Type B pancreatic cell (in vitro differentiated cells): ENCODE measurements around the gene ATP11B. TPM values are rescaled to one million over a fixed set of nuclear protein-coding genes. Genes with fewer than 3 reads are reported as not detected.
"Not testable (repeated sequence)": the region's sequence is repeated elsewhere in the genome, so short reads cannot be mapped to it uniquely, and the experiment has no call there.

Experiments
- DNase-seq: peaks from one replicate; pipeline ENCODE4 v3.0.0; 2021; ENCODE audit warnings: mixed read lengths; ENCODE audit not compliant: unreplicated experiment; ENCODE audit errors: extremely low spot score
- H3K27ac Mint-ChIP-seq: 2 replicates; pipeline ENCODE4 v1.8.0; 2021; ENCODE audit warnings: mild to moderate bottlenecking, mixed read lengths
- H3K27me3 Mint-ChIP-seq: 2 replicates; pipeline ENCODE4 v1.8.0; 2021; ENCODE audit warnings: mixed read lengths
- H3K36me3 Mint-ChIP-seq: 2 replicates; pipeline ENCODE4 v1.8.0; 2021; ENCODE audit warnings: mixed read lengths
- H3K4me1 Mint-ChIP-seq: one replicate; pipeline ENCODE4 v1.8.0; 2021; ENCODE audit warnings: mixed read lengths; ENCODE audit not compliant: unreplicated experiment
- H3K4me3 Mint-ChIP-seq: 2 replicates; pipeline ENCODE4 v1.8.0; 2021; ENCODE audit warnings: mild to moderate bottlenecking, mixed read lengths
- H3K9me3 Mint-ChIP-seq: 2 replicates; pipeline ENCODE4 v1.8.0; 2021; ENCODE audit warnings: mixed read lengths
- total RNA-seq: library from RNA; stranded (reverse); gene quantifications from 2 replicates; pipeline ENCODE4 v1.2.1, GENCODE V29; 2021; ENCODE audit warnings: low replicate concordance
- TF ChIP-seq, protein P1 (sequence below): fragments of 200-600 bp; sonication (generic); conservative IDR thresholded peaks from 2 replicates; pipeline ENCODE4 v1.5.0; 2021; ENCODE audit warnings: antibody characterized with exemption, mild to moderate bottlenecking

ATP11B gene
- total RNA-seq, 1 donor from 2014 or later = 73.4 TPM

DNA sequence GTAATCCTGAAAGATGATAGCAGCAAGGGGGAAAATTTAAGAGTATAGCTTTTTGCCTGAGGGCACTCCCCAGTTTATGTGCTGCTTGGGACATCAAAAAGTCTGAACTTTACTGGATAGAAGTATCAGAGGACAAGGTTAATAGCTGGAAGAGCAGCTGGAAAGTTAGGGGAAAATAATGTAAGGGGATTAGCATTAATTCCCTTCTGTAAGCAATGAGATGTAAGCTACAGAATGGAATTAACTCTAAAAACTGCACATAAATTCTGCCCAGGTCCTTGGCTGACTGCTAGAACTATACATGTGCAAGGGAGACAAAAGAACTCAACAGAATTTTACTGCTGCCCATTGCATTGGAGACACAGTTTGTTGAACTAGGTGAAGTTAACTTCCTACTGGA is 55.6 kb downstream of the ATP11B start:
- H3K9me3 Mint-ChIP-seq = no peaks in the 10 kb centered on the region
- TF ChIP-seq, protein P1, sequence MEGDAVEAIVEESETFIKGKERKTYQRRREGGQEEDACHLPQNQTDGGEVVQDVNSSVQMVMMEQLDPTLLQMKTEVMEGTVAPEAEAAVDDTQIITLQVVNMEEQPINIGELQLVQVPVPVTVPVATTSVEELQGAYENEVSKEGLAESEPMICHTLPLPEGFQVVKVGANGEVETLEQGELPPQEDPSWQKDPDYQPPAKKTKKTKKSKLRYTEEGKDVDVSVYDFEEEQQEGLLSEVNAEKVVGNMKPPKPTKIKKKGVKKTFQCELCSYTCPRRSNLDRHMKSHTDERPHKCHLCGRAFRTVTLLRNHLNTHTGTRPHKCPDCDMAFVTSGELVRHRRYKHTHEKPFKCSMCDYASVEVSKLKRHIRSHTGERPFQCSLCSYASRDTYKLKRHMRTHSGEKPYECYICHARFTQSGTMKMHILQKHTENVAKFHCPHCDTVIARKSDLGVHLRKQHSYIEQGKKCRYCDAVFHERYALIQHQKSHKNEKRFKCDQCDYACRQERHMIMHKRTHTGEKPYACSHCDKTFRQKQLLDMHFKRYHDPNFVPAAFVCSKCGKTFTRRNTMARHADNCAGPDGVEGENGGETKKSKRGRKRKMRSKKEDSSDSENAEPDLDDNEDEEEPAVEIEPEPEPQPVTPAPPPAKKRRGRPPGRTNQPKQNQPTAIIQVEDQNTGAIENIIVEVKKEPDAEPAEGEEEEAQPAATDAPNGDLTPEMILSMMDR = no peak
- no peaks in the 10 kb centered on the region for H3K27me3 Mint-ChIP-seq
- DNase-seq = no peak
- peaks cover 51% of the 10 kb centered on the region for H3K36me3 Mint-ChIP-seq
- no peaks in the 10 kb centered on the region for H3K4me1 Mint-ChIP-seq
- no peak overlapping the region for H3K4me3 Mint-ChIP-seq
- H3K27ac Mint-ChIP-seq = no peak overlapping the region

DNA sequence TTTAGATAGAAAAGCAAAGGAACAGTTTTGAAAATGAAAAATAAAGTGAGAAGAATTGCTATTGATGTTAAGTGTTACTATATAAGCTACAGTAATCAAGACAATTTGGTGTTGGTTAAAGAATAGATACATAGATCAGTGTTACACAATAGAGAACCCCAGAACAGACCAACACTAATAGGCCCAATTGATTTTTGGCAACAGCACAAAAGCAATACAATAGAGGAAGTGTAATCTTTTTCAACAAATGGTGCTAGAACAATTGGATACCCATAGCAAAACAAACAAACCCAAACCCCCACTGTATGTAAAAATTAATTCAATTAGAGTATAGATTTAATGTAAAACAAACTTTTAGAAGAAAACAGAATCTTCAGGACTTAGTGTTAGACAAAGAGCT is 61.8 kb downstream of the ATP11B start:
- H3K4me3 Mint-ChIP-seq = no peak overlapping the region
- no peak overlapping the region for H3K27ac Mint-ChIP-seq
- H3K27me3 Mint-ChIP-seq = no peaks in the 10 kb centered on the region
- no peaks in the 10 kb centered on the region for H3K9me3 Mint-ChIP-seq
- no peak for DNase-seq
- TF ChIP-seq, protein P1 = no peak
- H3K36me3 Mint-ChIP-seq = peaks cover 22% of the 10 kb centered on the region
- H3K4me1 Mint-ChIP-seq = no peaks in the 10 kb centered on the region

DNA sequence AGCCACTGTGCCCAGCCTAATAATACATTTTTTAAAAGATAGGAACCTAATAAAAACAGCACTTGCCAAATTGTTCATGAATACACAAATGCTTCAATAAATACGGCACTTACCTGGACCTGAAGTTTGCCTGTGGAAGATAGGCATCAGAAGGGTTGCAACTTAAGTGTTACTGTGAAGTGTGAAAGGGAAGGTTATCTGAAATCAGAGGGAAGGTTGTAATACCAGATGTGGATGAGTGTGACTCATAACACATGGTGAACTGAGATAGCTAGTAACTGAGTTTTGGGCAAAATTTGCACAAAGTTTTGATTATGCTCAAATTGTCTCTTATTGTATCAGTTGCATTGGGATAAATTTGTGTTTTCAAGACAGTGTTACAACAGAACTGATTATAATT is 68.0 kb downstream of the ATP11B start:
- TF ChIP-seq, protein P1 = no peak
- H3K4me1 Mint-ChIP-seq = no peaks in the 10 kb centered on the region
- no peak for DNase-seq
- no peaks in the 10 kb centered on the region for H3K9me3 Mint-ChIP-seq
- no peak overlapping the region for H3K4me3 Mint-ChIP-seq
- no peak overlapping the region for H3K27ac Mint-ChIP-seq
- H3K27me3 Mint-ChIP-seq = no peaks in the 10 kb centered on the region
- peaks cover 10% of the 10 kb centered on the region for H3K36me3 Mint-ChIP-seq

DNA sequence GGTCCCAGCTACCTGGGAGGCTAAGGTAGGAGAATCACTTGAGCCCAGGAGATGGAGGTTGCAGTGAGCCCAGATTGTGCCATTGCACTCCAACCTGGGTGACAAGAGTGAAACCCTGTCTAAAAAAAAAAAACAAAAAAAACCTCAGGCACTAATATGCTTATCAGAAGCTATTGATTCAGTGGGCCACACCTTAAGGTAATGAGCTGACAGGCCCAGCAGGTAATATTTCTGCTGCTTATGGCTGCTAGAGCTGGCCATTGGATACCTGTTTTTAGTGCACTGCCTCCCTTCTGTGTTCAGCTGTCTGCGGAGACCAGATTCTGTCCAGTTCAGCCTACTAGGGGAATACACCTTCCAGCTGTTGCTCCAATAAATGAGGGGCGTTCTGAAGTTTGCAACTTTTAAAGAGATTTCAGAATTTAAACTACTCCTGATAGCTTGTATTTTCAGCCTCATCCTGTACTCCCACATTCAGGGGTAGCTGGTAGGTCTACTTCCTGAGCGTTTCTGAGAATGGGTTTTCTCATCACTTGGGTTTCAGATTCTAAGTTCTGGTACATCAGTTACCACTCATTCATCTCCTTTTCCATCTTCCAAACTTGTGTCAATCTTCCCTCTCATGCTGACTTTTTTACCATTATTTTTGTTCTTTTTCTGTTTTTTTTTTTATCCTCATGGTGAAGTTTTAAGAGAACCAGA is 69.0 kb downstream of the ATP11B start:
- H3K4me3 Mint-ChIP-seq = no peak overlapping the region
- TF ChIP-seq, protein P1 = no peak
- H3K4me1 Mint-ChIP-seq = no peaks in the 10 kb centered on the region
- H3K36me3 Mint-ChIP-seq = peaks cover 10% of the 10 kb centered on the region
- H3K27me3 Mint-ChIP-seq = no peaks in the 10 kb centered on the region
- H3K27ac Mint-ChIP-seq = no peak overlapping the region
- DNase-seq = no peak
- no peaks in the 10 kb centered on the region for H3K9me3 Mint-ChIP-seq

DNA sequence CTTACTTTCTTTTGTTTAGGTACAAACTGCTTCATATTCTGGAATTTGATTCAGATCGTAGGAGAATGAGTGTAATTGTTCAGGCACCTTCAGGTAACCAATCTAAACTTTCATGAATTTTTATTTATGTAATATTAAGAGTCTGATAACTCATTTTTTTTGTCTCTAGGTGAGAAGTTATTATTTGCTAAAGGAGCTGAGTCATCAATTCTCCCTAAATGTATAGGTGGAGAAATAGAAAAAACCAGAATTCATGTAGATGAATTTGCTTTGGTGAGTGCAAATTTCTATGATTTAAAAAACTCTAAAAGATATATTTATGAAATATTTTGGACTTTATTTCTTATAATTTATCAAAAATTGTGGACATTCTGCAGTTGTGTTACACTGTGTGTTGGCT is 75.8 kb downstream of the ATP11B start:
- DNase-seq = no peak
- Mint-ChIP-seq H3K27me3 (no peaks in the 10 kb centered on the region), H3K4me3 (no peak overlapping the region), H3K9me3 (no peaks in the 10 kb centered on the region), H3K36me3 (peaks cover 32% of the 10 kb centered on the region), H3K27ac (no peak overlapping the region), H3K4me1 (no peaks in the 10 kb centered on the region)
- TF ChIP-seq, protein P1 = no peak

DNA sequence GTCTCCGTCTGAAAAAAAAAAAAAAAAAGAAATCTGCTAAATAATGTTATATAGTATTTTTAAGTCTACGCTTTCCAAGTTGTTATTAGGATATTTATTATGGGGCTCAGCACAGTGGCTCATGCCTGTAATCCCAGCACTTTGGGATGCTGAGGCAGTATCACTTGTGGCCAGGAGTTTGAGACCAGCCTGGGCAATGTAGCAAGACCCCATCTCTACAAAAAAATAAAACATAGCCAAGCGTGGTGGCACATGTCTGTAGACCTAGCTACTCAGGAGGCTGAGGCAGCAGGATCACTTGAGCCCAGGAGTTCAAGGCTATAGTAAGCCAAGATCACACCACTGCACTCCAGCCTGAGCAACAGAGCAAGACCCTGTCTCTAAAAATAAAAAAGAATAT is 77.6 kb downstream of the ATP11B start:
- DNase-seq = not testable (repeated sequence)

More for the DNA sequence above, 77.6 kb downstream of the ATP11B start:
- H3K27me3 Mint-ChIP-seq, H3K4me1 Mint-ChIP-seq, H3K4me3 Mint-ChIP-seq, H3K9me3 Mint-ChIP-seq, H3K27ac Mint-ChIP-seq: not testable (repeated sequence)
- H3K36me3 Mint-ChIP-seq = peaks cover 34% of the 10 kb centered on the region
